Stimulated activated naive CD8-positive, alpha-beta T cell treated with anti-CD3 and anti-CD28 coated beads, Interleukin-15, amount 100 ng/mL, for 72 hours (primary cell): ENCODE measurements around the gene SEPTIN5.

Experiments
- ATAC-seq: fragments of 150-1000 bp; cut with Tn5 transposase; 2 replicates; pipeline ENCODE4 v1.10.0; 2021; ENCODE audit warnings: mild to moderate bottlenecking, moderate library complexity
- DNase-seq, 2 donors: peaks; one replicate each; pipeline ENCODE4 v3.0.0; 2021 to 2022
- H3K27ac Mint-ChIP-seq, 2 donors: one replicate each; pipeline ENCODE4 v1.8.0; 2022; ENCODE audit warnings: mild to moderate bottlenecking in 2 of 2, mixed read lengths in 2 of 2, moderate library complexity in 2 of 2
- H3K27me3 Mint-ChIP-seq: one replicate; pipeline ENCODE4 v1.8.0; 2022; ENCODE audit warnings: mixed read lengths
- H3K4me1 Mint-ChIP-seq: one replicate; pipeline ENCODE4 v1.8.0; 2022; ENCODE audit warnings: mild to moderate bottlenecking, mixed read lengths
- H3K4me3 Mint-ChIP-seq, 2 donors: one replicate each; pipeline ENCODE4 v1.8.0; 2022; ENCODE audit warnings: mild to moderate bottlenecking in 2 of 2, mixed read lengths in 2 of 2, moderate library complexity in 1 of 2
- H3K9me3 Mint-ChIP-seq, 2 donors: one replicate each; pipeline ENCODE4 v1.8.0; 2022; ENCODE audit warnings: mixed read lengths in 2 of 2

Gene SEPTIN5

DNA sequence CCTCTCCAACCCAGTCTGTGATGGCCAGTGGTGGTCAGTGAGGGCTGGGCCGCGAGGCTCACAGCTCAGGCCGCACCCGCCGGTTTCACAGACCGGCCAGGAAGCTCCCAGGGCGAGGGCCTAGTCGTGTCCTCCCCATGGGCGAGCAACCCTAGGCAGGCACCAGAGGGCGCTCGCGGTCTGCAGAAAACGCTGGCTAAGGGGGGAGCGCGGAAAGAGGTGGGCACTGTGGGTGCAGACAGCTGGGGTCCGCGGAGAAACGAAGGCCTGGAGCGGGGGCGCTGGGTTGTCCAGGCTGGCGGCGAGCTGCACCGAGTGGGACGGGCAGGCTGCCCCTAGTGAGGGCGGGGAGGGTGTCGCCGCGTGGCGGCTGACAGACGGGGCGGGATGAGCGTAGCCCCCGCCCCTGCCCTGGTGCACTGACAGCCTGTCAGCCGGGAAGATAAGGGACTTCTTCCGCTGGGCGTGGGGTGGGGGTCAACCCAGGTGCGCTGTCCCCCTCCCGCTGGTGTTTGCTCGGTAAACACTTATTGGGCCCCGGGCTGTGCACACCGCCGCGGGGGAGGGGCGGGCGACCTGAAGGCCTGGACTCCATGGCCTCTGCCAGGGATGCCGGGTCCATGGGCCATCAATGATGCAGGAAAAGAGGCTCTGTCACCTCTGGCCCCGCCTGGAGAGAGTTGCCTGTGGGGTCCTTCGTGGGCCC lies 16.5 kb downstream of the SEPTIN5 start:
- Mint-ChIP-seq H3K27ac (no peak overlapping the region), H3K9me3 (no peaks in the 10 kb centered on the region), H3K4me1 (peaks cover 10% of the 10 kb centered on the region), H3K27me3 (peaks cover under 1% of the 10 kb centered on the region), H3K4me3 (peak overlapping the region; percentile 80 to 89)
- peak; percentile 84 to 88 for DNase-seq
- ATAC-seq = peak; percentile 86

DNA sequence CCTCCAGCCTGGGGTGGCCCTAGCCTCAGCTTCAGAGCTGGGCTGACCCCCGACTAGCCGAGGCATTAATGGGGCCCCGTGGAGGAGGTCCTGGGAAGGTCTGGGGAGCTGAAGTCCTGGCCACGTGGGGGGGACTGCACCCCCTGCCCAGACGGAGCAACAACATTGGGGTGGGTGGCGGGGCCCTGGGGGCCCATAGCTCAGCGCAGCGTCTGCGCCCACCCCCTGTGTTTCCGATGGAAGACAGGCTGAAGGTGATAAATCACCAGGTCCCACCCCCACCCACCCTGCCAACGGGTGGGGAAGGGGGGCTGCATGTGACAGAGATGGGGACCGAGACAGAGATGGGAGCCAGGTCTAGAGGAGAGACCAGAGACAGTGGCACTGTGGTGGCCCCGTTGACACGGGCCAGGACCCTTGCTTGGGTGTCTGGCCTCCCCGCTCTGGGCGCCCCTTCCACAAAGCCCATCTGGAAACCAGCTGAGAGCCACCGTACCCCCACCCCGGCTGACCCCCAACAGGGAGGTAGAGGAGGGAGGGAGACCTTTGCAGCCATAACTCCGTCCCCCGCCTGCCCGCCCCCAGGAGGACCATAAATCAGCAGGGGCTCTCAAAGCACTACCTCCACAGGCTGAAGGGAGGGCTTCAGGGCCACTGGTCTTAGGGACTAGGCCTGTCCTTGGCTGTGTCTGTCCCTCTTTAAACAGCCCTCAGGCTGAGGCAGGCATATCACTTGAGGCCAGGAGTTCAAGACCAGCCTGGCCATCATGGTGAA lies 17.2 kb downstream of the SEPTIN5 start:
- Mint-ChIP-seq H3K9me3 (no peaks in the 10 kb centered on the region), H3K27ac (no peak overlapping the region), H3K27me3 (no peaks in the 10 kb centered on the region), H3K4me3 (peak overlapping the region in 1 of 2 donors; percentile 89), H3K4me1 (peaks cover 10% of the 10 kb centered on the region)
- DNase-seq (no peak), ATAC-seq (peak; percentile 13)

DNA sequence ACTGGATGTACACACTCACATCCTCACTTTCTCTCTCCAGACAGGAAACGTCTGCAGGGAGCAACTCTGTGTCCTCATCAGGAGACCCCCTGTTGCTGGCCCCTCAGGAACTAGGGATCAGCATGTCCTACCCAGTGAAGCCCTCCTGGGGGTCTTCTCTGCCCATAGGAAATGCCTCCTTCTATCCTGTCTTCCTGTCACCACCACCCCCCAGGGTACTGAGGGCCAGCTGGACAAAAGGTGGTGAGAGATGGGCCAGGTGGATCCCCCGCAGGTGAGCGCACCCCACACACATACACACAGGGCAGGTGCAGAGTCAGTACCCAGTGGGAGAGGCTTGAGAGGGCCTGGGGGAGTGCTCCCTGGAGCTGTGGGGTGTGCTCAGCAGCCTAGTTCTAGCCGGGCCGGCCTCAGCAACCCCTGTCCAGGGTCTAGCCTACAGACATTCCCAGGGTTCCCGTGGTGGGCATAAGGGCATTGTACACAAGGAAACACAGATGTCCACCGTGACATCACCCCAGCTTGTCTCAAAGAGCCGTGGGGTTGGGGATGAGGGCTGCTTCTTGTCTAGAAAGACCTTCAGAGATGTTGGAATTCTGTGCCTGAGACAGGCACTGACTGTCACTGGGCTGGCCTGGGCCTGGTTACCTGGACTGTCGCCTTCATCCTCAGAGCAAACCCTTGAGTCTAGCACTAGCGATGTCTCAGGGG lies 18.3 kb downstream of the SEPTIN5 start:
- DNase-seq = no peak
- H3K9me3 Mint-ChIP-seq = no peaks in the 10 kb centered on the region
- H3K4me1 Mint-ChIP-seq = peaks cover 10% of the 10 kb centered on the region
- no peak overlapping the region for H3K27ac Mint-ChIP-seq
- H3K27me3 Mint-ChIP-seq = no peaks in the 10 kb centered on the region
- no peak for ATAC-seq
- H3K4me3 Mint-ChIP-seq = no peak overlapping the region

DNA sequence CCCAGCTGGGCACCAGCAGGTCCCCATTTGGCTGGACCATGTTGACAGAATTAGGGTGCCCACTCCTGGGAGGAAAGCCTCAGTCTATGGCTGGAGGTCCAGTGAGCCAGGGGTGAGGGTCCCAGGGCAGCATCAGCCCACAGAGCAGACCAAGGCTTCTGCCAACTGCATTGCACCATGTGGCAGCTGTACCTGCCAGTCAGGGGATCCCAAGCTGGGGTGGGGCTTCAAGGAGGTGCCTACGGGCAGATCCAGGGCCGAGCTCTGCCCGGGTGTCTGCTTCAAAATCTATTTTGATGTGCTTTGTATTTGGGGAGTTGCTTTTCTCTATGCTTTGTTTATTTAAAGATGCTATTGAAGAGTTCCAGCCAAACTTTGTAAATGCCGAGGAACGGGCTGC lies 19.5 kb downstream of the SEPTIN5 start:
- H3K4me1 Mint-ChIP-seq = peaks cover 10% of the 10 kb centered on the region
- no peaks in the 10 kb centered on the region for H3K9me3 Mint-ChIP-seq
- no peak overlapping the region for H3K27ac Mint-ChIP-seq
- DNase-seq (no peak), ATAC-seq (no peak)
- no peaks in the 10 kb centered on the region for H3K27me3 Mint-ChIP-seq
- no peak overlapping the region for H3K4me3 Mint-ChIP-seq

DNA sequence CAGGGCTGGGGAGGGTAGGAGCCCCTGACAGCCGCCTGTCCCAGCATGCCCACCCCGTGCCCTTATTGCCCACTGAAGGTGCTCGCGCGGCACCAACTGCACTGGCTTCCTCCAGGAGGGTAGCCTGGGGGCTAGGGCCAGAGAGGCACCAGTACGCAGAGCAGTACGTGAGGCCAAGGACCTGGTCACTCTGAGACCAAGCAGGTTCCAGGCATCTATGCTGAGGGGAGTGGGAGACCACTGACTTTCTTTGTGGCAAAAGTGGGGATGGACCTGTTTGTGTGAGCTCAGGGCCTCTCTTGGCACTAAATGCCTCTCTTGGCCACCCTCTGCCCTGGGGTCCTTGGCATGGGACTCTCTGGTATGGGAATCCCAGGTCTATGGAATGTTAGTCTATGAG lies 19.9 kb downstream of the SEPTIN5 start:
- no peak overlapping the region for H3K4me3 Mint-ChIP-seq
- H3K4me1 Mint-ChIP-seq = peaks cover 10% of the 10 kb centered on the region
- no peak overlapping the region for H3K27ac Mint-ChIP-seq
- ATAC-seq (no peak), DNase-seq (no peak)
- H3K27me3 Mint-ChIP-seq = no peaks in the 10 kb centered on the region
- no peaks in the 10 kb centered on the region for H3K9me3 Mint-ChIP-seq

DNA sequence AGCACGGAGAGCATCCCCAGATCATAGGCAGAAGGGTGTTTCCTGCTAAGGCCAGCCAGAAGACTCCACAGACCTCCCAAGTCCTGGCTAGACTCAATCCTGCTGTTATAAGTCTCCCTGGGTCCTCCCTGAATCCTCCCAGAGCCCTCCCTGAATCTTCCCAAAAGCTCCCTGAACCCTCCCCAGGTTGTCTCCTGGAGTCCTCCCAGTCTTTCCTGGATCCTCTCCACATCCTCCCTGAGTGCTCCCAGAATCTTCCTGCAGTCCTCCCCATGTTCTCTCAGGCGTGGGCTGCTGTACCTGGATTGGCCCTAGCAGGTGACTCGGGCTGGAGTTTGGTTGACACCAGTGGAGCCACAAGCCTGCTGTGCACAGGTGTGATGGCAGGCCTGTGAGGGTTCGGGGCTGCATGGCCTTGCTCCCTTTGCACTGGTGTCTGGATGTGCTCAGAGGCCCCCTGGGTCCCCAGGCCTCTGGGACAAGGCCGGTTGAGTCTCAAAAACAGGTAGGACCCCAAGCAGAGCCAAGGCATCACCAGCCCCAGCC lies 20.6 kb downstream of the SEPTIN5 start:
- Mint-ChIP-seq H3K27me3 (no peaks in the 10 kb centered on the region), H3K27ac (no peak overlapping the region), H3K4me1 (peaks cover 10% of the 10 kb centered on the region), H3K4me3 (no peak overlapping the region), H3K9me3 (no peaks in the 10 kb centered on the region)
- ATAC-seq (no peak), DNase-seq (no peak)

DNA sequence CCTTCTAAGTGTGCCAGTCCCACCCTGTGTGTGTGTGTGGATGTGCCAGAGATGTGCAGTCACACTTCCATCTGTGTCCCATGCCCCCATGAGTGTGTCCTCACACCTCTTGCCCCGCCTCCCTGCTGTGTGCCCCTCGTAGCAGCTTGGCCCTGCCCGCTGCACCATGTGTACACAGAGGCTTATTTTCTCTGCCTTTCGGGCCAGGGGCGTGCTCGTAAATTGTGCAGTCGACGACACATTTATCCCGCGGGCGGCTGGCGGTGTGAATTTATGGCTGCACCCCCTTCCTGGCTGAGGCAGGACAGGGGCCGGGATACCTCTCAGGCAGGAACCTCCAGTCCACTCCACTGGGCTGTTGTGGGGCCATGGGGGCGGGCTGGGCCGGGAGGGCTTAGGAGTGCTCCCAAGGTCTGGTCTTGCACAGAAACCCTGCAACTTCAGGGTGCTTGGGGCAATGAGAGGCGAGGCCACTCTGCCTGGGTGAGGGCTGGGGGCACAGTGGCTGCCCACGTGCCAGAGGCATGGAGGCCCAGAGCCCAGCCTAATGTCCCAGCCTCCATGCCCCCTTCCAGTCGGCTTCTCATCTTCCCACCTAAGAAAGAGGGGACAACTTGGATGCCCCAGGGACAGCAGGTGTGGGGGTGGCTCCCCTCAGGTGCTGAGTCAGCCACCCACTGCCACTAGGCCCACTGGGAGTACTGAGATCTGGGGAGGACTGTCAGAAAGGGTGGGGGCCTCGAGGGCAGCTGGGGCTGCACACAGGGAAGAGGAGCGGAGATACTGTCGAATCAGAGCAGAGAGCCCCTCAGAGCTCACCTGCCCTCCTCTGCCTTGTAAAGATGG lies 21.6 kb downstream of the SEPTIN5 start:
- ATAC-seq (no peak), DNase-seq (no peak)
- Mint-ChIP-seq H3K27me3 (no peaks in the 10 kb centered on the region), H3K4me3 (no peak overlapping the region), H3K9me3 (no peaks in the 10 kb centered on the region), H3K27ac (peak overlapping the region in 1 of 2 donors; percentile 6), H3K4me1 (peaks cover 3% of the 10 kb centered on the region)

DNA sequence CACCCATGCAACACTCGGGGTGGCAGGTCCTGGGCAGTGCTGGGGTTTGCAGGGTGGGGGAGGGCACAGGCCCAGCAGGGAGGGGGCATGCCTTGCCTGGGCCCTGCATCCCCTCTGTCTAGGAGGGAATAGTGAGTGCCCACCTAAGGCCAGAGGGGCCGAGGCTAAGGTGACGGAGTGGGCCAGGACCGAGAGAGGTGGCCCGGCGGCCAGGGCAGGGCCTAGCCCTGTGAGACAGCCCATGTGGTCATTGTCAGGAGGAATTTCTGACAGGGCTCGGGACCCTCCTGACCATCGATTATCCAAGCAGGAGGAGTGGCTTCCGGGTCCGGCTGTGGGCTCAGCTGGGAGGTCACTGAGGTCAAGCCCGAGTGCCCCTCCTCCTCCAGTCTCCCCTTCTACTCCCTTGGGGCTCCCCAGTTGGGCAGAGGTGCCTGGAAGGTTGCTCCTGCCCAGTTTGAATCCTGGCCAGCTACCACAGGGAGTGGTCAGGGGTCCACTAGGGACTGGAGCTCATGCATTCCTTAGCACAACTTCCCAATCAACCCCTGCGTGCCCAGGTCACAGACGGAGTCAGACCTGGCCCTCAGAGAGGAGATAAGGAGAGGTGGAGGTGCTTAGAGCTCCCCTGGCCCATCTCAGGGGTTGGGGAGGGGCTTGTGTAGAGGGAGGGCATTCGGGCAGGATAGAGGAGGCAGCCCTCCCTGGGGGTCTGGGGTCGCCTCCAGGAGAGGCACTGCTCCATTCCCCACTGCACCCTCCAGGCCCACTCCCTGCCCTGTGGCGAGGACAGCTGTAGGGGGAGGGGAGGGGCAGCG lies 23.8 kb downstream of the SEPTIN5 start:
- Mint-ChIP-seq H3K4me1 (no peaks in the 10 kb centered on the region), H3K27me3 (no peaks in the 10 kb centered on the region), H3K27ac (no peak overlapping the region), H3K4me3 (no peak overlapping the region), H3K9me3 (no peaks in the 10 kb centered on the region)
- ATAC-seq (no peak), DNase-seq (no peak)

DNA sequence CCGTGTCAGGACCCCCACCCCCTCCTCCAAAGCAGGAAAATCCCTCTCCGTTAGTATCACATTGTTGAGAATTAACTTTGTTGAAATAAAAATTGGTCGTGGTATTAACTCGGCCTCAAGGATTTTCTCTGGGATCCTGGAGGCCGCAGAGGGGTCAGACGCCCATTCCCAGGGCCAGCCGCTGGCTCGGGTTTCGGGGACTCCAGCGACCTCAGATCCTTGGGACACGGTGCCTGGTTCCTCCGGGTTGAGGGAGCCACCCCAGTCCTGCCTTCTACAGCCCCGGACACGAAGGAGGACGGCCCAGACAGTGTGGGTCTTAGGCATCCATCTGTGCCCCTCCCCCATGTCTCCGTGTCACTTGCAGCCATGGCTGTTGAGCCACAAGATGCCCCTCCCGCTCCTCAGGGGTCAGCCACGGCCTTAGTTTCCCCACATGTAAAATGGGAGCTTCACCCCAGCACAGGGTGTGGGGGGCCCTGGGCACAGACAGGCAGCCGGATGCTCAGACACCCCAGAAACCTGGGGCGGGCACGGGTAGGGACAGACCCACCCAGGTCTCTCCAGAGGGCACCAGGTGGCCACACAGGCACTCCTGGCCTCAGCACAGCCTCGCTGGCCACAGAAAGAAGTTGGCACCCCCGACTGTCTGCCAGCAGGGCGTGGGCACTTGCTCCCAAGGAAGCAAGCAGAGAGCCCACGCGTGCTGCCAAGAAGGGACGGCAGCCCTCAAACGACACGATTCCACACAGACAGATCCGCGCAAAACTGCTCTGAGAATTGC lies 24.6 kb downstream of the SEPTIN5 start:
- DNase-seq (no peak), ATAC-seq (no peak)
- Mint-ChIP-seq H3K4me3 (no peak overlapping the region), H3K9me3 (no peaks in the 10 kb centered on the region), H3K27me3 (no peaks in the 10 kb centered on the region), H3K4me1 (no peaks in the 10 kb centered on the region), H3K27ac (no peak overlapping the region)

DNA sequence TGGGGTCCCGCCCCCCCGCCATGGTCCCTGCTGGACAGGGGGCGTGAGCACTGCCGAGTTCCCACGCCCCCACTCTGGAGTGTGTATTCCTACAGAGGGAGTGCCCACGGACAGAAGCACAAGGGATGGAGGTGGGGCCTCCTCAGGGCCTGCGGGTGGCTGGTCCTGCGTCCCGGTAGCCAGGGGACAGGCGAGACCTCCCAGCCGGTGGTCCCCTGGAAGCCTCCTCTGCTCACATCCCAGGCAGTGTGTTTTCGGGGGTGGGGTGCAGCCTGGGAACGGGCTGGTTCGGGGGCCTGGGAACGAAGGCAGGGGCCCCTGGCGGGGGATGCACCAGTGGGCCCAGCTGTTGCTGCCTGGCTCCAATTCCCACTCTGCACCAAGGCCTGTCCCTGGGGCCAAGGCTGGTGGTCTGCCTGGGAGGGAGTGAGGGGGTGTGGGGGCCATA lies 25.2 kb downstream of the SEPTIN5 start:
- H3K4me1 Mint-ChIP-seq = no peaks in the 10 kb centered on the region
- H3K4me3 Mint-ChIP-seq = no peak overlapping the region
- ATAC-seq = no peak
- H3K9me3 Mint-ChIP-seq = no peaks in the 10 kb centered on the region
- H3K27me3 Mint-ChIP-seq = no peaks in the 10 kb centered on the region
- H3K27ac Mint-ChIP-seq = no peak overlapping the region
- no peak for DNase-seq

DNA sequence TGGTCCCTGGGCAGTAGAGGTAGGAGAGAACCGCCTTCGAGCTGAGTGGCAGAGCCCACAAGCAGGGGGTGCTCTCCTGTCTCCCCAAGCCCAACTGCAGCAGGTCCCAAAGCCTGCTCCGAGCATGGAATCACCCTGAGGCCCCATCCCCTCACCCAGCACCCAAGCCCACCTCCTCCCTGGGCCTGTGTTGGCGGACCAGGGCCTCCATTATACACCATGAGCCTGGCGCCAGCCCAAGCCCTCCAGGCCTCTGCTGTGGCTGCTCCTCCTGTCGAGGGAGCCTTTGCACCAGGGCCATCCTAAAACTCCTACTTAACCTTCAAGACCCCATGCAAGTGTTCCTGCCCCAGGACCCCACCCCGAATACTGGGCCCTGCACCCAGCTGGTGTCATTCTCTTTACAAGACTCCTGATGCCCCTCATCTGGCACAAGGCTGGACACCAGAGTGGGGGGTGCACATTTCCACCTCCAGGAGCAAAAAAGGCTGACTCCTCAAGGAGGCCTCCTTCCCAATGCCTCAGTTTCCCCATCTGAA lies 25.7 kb downstream of the SEPTIN5 start:
- H3K4me3 Mint-ChIP-seq = no peak overlapping the region
- DNase-seq (no peak), ATAC-seq (no peak)
- no peaks in the 10 kb centered on the region for H3K27me3 Mint-ChIP-seq
- no peaks in the 10 kb centered on the region for H3K4me1 Mint-ChIP-seq
- H3K9me3 Mint-ChIP-seq = no peaks in the 10 kb centered on the region
- H3K27ac Mint-ChIP-seq = no peak overlapping the region

DNA sequence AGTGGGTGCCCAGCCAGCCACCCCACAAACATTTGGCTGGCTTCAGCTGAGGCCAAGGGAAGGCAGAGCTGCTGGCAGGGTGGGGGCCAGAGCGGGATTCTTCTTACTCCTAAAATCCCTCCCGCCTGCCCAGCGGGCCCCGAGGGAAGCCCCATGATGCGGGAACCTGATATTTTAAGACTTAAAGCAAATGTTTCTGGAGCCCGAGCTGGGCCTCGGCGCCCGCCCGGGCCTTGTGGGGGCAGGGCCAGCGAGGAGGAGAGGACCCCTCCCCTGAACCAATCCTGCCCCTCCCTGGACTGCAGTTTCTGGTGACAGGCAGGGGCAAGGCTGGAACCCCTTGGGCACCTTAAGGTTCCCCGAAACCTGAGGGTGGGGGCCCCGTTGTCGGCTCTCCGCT lies 26.3 kb downstream of the SEPTIN5 start:
- Mint-ChIP-seq H3K4me1 (no peaks in the 10 kb centered on the region), H3K27me3 (no peaks in the 10 kb centered on the region), H3K27ac (no peak overlapping the region), H3K4me3 (no peak overlapping the region), H3K9me3 (no peaks in the 10 kb centered on the region)
- no peak for ATAC-seq
- no peak for DNase-seq

DNA sequence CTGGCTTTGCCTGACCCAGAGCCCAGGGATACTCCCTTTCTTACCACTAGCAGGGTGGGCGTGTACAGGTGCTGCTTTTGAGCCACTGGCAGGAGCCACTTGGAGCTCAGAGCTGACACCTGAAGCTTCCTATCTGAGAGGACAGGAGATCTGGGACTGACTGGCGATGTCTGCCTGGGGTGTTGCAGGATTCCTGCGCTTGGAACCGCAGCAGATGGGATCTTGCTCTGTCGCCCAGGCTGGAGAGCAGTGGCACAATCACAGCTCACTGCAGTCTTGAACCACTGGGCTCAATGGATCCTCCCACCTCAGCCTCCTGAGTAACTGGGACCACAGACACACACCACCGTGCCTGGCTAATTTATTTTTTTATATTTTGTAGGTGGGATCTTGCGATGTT lies 26.8 kb downstream of the SEPTIN5 start:
- Mint-ChIP-seq H3K27ac (no peak overlapping the region), H3K9me3 (no peaks in the 10 kb centered on the region), H3K4me3 (no peak overlapping the region), H3K4me1 (no peaks in the 10 kb centered on the region), H3K27me3 (no peaks in the 10 kb centered on the region)
- ATAC-seq (no peak), DNase-seq (no peak)
